LNCAP (cell line): Measurements from ENCODE around the gene NRIP2.

ENCODE experiments used
- CTCF ChIP-seq: fragments of 450-650 bp; IDR thresholded peaks from 2 replicates; pipeline ENCODE4 v1.5.1; 2017; ENCODE audit warnings: mild to moderate bottlenecking

NRIP2 gene

GRCh38 chr12:2836574-2836973, 1.7 kb upstream of the NRIP2 start:
- TF ChIP-seq CTCF, result no peak

- no peak for TF ChIP-seq CTCF
These were observed 1.0 kb upstream of the NRIP2 start for GRCh38 chr12:2835691-2836403.

- TF ChIP-seq CTCF, result no peak
These were observed 1.0 kb downstream of the NRIP2 start for GRCh38 chr12:2833810-2834209.

- no peak for TF ChIP-seq CTCF
These were observed 1.5 kb downstream of the NRIP2 start for GRCh38 chr12:2833327-2833726.

- TF ChIP-seq CTCF, result no peak
These were observed 2.2 kb downstream of the NRIP2 start for GRCh38 chr12:2832550-2833127.

GRCh38 chr12:2829275-2829674, 5.6 kb downstream of the NRIP2 start:
- no peak for TF ChIP-seq CTCF

- no peak for TF ChIP-seq CTCF
These were observed 7.9 kb downstream of the NRIP2 start for GRCh38 chr12:2826721-2827515.
